Adrenal gland (tissue), 5 donors: ENCODE results near the gene ZFP57.

Experiments
- CTCF ChIP-seq, 6 experiments: fragments of 450-650 bp in 4 of 6; fragments of 200-600 bp in 2 of 6; sonication (generic) in 1 of 6; IDR thresholded peaks; 1 replicate in 5 of 6; 2 replicates in 1 of 6; pipeline versions ENCODE4 v1.5.1 to v1.8.0; 2016 to 2021; ENCODE audit warnings: antibody characterized with exemption in 6 of 6, mild to moderate bottlenecking in 2 of 6, moderate library complexity in 1 of 6
- POLR2A ChIP-seq, 2 donors: fragments of 450-650 bp; IDR thresholded peaks; one replicate each; pipeline ENCODE4 v1.6.1; 2017; ENCODE audit warnings: antibody characterized with exemption in 2 of 2, mild to moderate bottlenecking in 2 of 2, moderate library complexity in 1 of 2
- donor health status: DM: no; HTN: no; CAD: no.

GRCh38 chr6:29726001-29726400 lies 45.0 kb upstream of the ZFP57 start:
- TF ChIP-seq CTCF (IDR thresholded peaks at IDR 0.05): no peak
- no peak for TF ChIP-seq POLR2A (IDR thresholded peaks at IDR 0.05)
